ENCODE results near the gene NDUFA3. TPM values are rescaled to one million over a fixed set of nuclear protein-coding genes. Genes with fewer than 3 reads are reported as not detected.

NDUFA3 gene
- total RNA-seq, 1 experiment from 2014 or later = 134 TPM

- Histone ChIP-seq H3K4me1 (replicated peaks; ENCODE audit: insufficient read depth) (peaks cover 26% of the 10 kb centered on the region; the same call in 1 of the 2 replicates), H4K20me1 (ENCODE audit: insufficient read depth) (peaks cover 42% of the 10 kb centered on the region), H3K9me3 (ENCODE audit: insufficient read depth, low read depth) (no peaks in the 10 kb centered on the region), H3K27me3 (ENCODE audit: insufficient read depth, low read depth) (no peaks in the 10 kb centered on the region), H3F3A (ENCODE audit: insufficient read depth, low read depth) (peaks cover 12% of the 10 kb centered on the region), H3K36me3 (ENCODE audit: low read depth) (peaks cover 22% of the 10 kb centered on the region), H3K4me3 (peak overlapping the region; percentile 83), H3K27ac (no peak overlapping the region), H3K9me2 (ENCODE audit: insufficient read depth) (no peaks in the 10 kb centered on the region), H3K79me2 (ENCODE audit: low read depth) (peaks cover 58% of the 10 kb centered on the region), H2AFZ (no peak overlapping the region), H3K4me2 (peak overlapping the region; percentile 96)
- TSS peak; percentile 24 for BruUV-seq (replicated peaks)
- TF ChIP-seq CTCF (conservative IDR thresholded peaks at IDR 0.05) (no peak), EZH2 (IDR thresholded peaks at IDR 0.05; ENCODE audit: low read depth) (no peak)
- DNase-seq = no peak
- intact Hi-C loops (cut with micrococcal nuclease; ENCODE audit: unreplicated experiment) = no loop called here
- CTCF ChIA-PET = no interaction called here
- POLR2A ChIA-PET (ENCODE audit: unreplicated experiment) = no interaction called here
Measured at GRCh38 chr19:54138489-54139256, 36.0 kb downstream of the NDUFA3 start.

GRCh38 chr19:54141356-54141755 is 38.7 kb downstream of the NDUFA3 start:
- H3K36me3 ChIP-seq (ENCODE audit: low read depth) = peaks cover 28% of the 10 kb centered on the region
- H3K4me1 ChIP-seq (replicated peaks; ENCODE audit: insufficient read depth) = peaks cover 11% of the 10 kb centered on the region; the same call in 1 of the 2 replicates

GRCh38 chr19:54142166-54142780 is 39.6 kb downstream of the NDUFA3 start:
- Histone ChIP-seq H3K4me3 (no peak overlapping the region), H3K27me3 (ENCODE audit: insufficient read depth, low read depth) (no peaks in the 10 kb centered on the region), H3K36me3 (ENCODE audit: low read depth) (peaks cover 36% of the 10 kb centered on the region), H3K27ac (no peak overlapping the region), H4K20me1 (ENCODE audit: insufficient read depth) (peaks cover 63% of the 10 kb centered on the region), H2AFZ (no peak overlapping the region), H3K9me2 (ENCODE audit: insufficient read depth) (no peaks in the 10 kb centered on the region), H3K4me2 (no peak overlapping the region), H3K4me1 (replicated peaks; ENCODE audit: insufficient read depth) (peaks cover 11% of the 10 kb centered on the region; the same call in 1 of the 2 replicates), H3K79me2 (ENCODE audit: low read depth) (peaks cover 58% of the 10 kb centered on the region), H3F3A (ENCODE audit: insufficient read depth, low read depth) (peaks cover 9% of the 10 kb centered on the region; the same call in 1 of the 2 replicates), H3K9me3 (ENCODE audit: insufficient read depth, low read depth) (no peaks in the 10 kb centered on the region)
- CTCF ChIA-PET = no interaction called here
- TF ChIP-seq CTCF (conservative IDR thresholded peaks at IDR 0.05) = no peak
- TF ChIP-seq EZH2 (IDR thresholded peaks at IDR 0.05; ENCODE audit: low read depth) = no peak
- no TSS peak for BruUV-seq (replicated peaks)
- POLR2A ChIA-PET (ENCODE audit: unreplicated experiment) = interaction anchor here (0.6 kb wide), 1 partner anchor 140 kb away, joined by 5 read pairs; no protein-coding TSS in a partner anchor
- intact Hi-C loops (cut with micrococcal nuclease; ENCODE audit: unreplicated experiment) = no loop called here
- DNase-seq = no peak

More at GRCh38 chr19:54141356-54141755, 38.7 kb downstream of the NDUFA3 start:
- Histone ChIP-seq H3F3A (ENCODE audit: insufficient read depth, low read depth) (peaks cover 5% of the 10 kb centered on the region), H3K9me2 (ENCODE audit: insufficient read depth) (no peaks in the 10 kb centered on the region), H3K27ac (no peak overlapping the region), H3K4me2 (no peak overlapping the region), H3K27me3 (ENCODE audit: insufficient read depth, low read depth) (no peaks in the 10 kb centered on the region), H3K9me3 (ENCODE audit: insufficient read depth, low read depth) (no peaks in the 10 kb centered on the region), H4K20me1 (ENCODE audit: insufficient read depth) (peaks cover 54% of the 10 kb centered on the region), H3K79me2 (ENCODE audit: low read depth) (peaks cover 58% of the 10 kb centered on the region), H2AFZ (no peak overlapping the region), H3K4me3 (no peak overlapping the region)
- CTCF ChIA-PET = no interaction called here
- POLR2A ChIA-PET (ENCODE audit: unreplicated experiment) = no interaction called here
- TF ChIP-seq EZH2 (IDR thresholded peaks at IDR 0.05; ENCODE audit: low read depth) (no peak), CTCF (conservative IDR thresholded peaks at IDR 0.05) (no peak)
- no TSS peak for BruUV-seq (replicated peaks)
- no peak for DNase-seq
- intact Hi-C loops (cut with micrococcal nuclease; ENCODE audit: unreplicated experiment) = no loop called here

Measured in PC-9 (cell line).